ENCODE results near the gene GNE.
"Not testable (repeated sequence)": the region's sequence is repeated elsewhere in the genome, so short reads cannot be mapped to it uniquely, and the experiment has no call there.

The GNE gene

GRCh38 chr9:36263683-36264082, 5.4 kb upstream of the GNE start:
- no peak for FAIRE-seq

- no peak for FAIRE-seq
These were observed 817 bp upstream of the GNE start for GRCh38 chr9:36258996-36259533.

- FAIRE-seq, result no peak
These were observed 6.8 kb downstream of the GNE start for GRCh38 chr9:36251428-36251827.

GRCh38 chr9:36250079-36250478, 8.2 kb downstream of the GNE start:
- FAIRE-seq, result no peak

- FAIRE-seq, result no peak
These were observed 9.1 kb downstream of the GNE start for GRCh38 chr9:36249189-36249588.

GRCh38 chr9:36248061-36248460, 10.2 kb downstream of the GNE start:
- FAIRE-seq, result peak; percentile 60

GRCh38 chr9:36247356-36247755, 10.9 kb downstream of the GNE start:
- FAIRE-seq, result no peak

GRCh38 chr9:36245906-36246305, 12.3 kb downstream of the GNE start:
- FAIRE-seq, result no peak

GRCh38 chr9:36239675-36240074, 18.6 kb downstream of the GNE start:
- FAIRE-seq, result not testable (repeated sequence)

GRCh38 chr9:36239205-36239604, 19.0 kb downstream of the GNE start:
- FAIRE-seq, result not testable (repeated sequence)

GRCh38 chr9:36237230-36237629, 21.0 kb downstream of the GNE start:
- peak; percentile 21 for FAIRE-seq

- FAIRE-seq, result no peak
These were observed 35.8 kb downstream of the GNE start for GRCh38 chr9:36222449-36222848.

GRCh38 chr9:36221667-36222066, 36.6 kb downstream of the GNE start:
- no peak for FAIRE-seq

GRCh38 chr9:36218411-36218901, 39.8 kb downstream of the GNE start:
- FAIRE-seq, result no peak

- no peak for FAIRE-seq
These were observed 40.2 kb downstream of the GNE start for GRCh38 chr9:36218011-36218410.

GRCh38 chr9:36217256-36217968, 40.8 kb downstream of the GNE start:
- no peak for FAIRE-seq

- no peak for FAIRE-seq
These were observed 43.7 kb downstream of the GNE start for GRCh38 chr9:36214571-36214970.

- no peak for FAIRE-seq
These were observed 44.3 kb downstream of the GNE start for GRCh38 chr9:36213989-36214388.

- no peak for FAIRE-seq
These were observed 44.9 kb downstream of the GNE start for GRCh38 chr9:36213387-36213786.

- FAIRE-seq, result no peak
These were observed 46.7 kb downstream of the GNE start for GRCh38 chr9:36211510-36211909.

GRCh38 chr9:36210722-36211121, 47.5 kb downstream of the GNE start:
- no peak for FAIRE-seq

- FAIRE-seq, result no peak
These were observed 49.6 kb downstream of the GNE start for GRCh38 chr9:36208521-36209253.

GRCh38 chr9:36207546-36208012, 50.7 kb downstream of the GNE start:
- FAIRE-seq, result no peak

- FAIRE-seq, result no peak
These were observed 51.2 kb downstream of the GNE start for GRCh38 chr9:36207016-36207415.

Data from G401.6 (cell line).